NCI-H226 (cell line): ENCODE results near the gene HOATZ.
A peak's percentile ranks its signal among the peaks of the same experiment; 100 is the strongest.

Experiments used
- DNase-seq: peaks from one replicate; pipeline ENCODE4 v3.0.0-alpha.2; 2015

HOATZ gene

DNA sequence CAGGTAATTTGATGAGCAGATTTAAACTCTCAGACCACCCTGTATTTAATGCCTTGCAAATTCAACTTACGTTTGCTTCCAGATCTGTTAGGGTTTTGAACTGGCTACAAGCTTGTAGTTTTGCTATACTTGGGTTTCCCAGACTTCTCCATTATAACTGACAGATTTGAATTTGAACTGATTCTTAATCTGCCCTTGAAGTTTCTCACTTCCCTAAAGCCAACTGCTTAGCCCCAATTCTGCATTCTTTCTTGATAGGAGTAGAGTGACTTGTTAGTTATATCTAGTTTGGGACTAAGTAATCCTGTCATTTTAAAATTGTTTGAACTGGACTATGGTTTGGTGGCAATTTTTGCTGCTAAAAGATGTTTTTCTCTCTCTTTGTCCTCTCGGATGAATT is 35.7 kb downstream of the HOATZ start:
- DNase-seq, result no peak

DNA sequence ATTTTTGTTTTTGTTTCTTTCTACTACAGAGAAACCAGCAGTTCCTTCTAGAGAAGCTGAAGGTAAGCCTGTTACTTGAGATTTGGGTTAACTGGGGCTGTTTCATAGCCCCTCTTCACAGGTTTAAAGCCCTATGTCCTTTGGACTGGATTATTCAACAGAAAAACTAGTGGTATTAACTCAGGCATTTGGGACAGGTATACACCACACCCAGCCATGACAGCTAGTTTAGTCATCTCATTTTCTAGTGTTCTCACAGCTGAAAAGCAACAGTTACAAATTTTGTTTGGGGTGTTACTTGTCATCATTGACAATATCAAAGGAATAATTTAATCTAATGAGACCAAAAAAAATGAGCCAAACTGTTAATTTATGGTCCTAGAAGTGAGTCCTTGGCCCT is 40.0 kb downstream of the HOATZ start:
- no peak for DNase-seq

DNA sequence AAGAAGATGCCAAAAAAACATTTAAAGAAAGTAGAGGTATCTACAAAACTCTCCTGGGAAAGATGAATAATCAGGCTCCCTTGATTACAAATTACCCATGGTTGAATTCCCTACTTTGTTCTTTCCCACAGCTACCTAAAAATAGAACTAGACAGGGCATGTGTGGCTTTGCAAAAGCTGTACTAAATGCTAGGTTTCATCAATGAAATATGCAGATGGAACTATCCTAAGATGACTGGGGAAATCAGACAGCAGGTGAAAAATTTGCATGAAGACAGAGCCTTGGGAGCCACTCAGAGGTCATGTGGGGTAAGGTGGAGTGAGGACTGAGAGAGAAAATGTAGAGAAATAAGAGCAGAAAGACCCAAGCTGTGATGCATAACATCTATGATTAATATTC is 40.7 kb downstream of the HOATZ start:
- DNase-seq, result no peak

GRCh38 chr11:111557425-111558111 is 43.0 kb downstream of the HOATZ start:
- peak; percentile 96 for DNase-seq

DNA sequence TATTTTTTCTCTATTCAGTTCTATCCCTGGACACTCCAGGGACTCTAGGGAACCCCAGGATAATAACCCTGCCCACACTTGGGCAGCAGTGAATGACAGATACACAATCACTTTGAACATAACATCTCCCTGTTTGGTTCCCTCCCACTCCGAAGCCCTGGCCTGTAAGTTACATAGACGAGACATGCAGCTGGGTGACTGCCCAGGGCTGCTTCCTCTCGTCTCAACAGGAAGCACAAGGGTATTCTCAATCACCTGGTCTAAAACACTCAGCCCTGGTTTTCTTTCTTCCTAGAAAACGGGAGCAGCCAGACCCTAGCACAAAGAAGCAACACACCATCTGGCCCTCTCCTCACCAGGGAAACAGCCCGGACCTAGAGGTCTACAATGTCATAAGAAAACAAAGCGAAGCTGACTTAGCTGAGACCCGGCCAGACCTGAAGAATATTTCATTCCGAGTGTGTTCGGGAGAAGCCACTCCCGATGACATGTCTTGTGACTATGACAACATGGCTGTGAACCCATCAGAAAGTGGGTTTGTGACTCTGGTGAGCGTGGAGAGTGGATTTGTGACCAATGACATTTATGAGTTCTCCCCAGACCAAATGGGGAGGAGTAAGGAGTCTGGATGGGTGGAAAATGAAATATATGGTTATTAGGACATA is 45.4 kb downstream of the HOATZ start:
- DNase-seq, result peak; percentile 17

GRCh38 chr11:111560800-111561199 is 46.2 kb downstream of the HOATZ start:
- DNase-seq, result no peak

- DNase-seq, result no peak
Measured at GRCh38 chr11:111561306-111561705, 46.7 kb downstream of the HOATZ start.

GRCh38 chr11:111561791-111562325 is 47.3 kb downstream of the HOATZ start:
- peak; percentile 80 for DNase-seq

- no peak for DNase-seq
Measured at GRCh38 chr11:111562692-111563389, 48.3 kb downstream of the HOATZ start.

GRCh38 chr11:111565114-111565720 is 50.6 kb downstream of the HOATZ start:
- DNase-seq, result peak; percentile 43

DNA sequence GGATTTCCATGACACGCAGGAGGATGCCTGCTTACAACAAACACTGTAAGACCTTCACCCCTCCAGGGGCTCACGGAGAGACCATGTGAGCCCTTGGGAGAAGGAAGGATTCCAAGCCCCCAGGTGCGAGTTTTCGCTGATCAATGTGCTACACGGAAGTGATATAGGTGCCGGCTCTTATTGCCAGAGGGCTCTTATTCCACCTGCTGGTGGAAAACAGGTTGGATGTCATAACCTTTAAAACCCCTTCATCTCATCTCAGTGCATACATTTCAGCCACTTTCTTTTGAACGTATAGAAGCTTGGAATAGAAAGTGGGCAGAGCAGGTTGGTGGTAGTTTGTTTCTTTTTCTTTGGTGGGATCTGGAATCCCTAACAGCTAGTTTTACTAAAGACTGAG is 51.7 kb downstream of the HOATZ start:
- no peak for DNase-seq

DNA sequence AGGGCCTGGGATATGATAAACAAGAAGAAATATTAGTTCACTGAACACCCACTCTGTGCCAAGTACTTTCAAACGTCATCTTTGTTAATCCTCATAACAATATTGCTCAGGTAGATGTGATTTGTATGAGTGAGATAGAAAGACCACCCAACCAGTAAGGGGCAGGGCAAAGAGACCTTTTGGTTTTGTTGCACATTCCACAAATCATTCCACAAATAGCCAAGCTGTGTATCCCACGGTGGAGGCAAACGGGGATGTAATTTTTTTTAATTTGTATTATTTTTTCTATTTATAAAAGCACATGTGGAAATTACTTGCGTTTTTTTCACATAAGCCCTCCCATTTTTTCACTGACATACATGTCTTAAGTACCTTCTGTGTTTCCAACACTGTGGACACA is 54.9 kb downstream of the HOATZ start:
- DNase-seq, result no peak

GRCh38 chr11:111570796-111571195 is 56.2 kb downstream of the HOATZ start:
- DNase-seq, result peak; percentile 29

- DNase-seq, result no peak
Measured at GRCh38 chr11:111571829-111572501, 57.4 kb downstream of the HOATZ start.

DNA sequence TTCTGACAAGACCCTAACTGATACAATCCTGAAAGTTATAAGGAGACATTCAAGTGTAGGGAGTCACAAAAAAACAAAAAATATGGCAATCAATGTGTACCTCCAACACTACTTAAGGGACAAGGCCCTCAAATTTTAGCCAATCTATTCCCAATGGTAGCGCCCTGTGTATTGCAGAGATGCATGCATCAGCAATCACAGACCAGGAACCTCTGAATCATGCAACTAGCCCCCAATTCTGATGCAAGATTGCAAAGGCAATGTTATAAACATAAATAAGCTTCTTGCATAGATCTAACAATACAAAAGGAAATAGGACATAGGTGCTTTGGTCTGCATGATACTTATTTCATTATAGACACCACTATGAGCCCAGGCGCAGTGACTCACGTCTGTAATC is 58.0 kb downstream of the HOATZ start:
- DNase-seq, result no peak

DNA sequence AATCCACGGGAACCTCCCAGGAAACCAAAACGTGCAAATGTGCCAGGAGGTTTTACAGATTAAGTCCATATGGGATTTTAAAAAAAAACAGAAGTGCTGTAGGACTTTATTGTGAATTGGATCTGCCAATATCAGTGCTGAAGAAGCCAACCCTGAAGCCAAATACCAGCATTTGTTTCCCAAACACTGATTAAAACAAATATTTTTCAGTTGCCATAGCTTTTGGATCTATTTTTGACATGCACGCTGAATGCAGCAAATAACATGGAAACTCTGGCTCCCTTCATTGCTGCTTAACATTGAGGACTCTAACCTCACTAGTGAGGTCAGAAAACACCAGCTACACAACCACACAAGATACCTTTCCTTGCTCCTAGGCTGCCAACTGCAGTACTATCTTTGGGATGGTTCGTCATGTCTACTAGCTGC is 59.3 kb downstream of the HOATZ start:
- DNase-seq, result no peak

DNA sequence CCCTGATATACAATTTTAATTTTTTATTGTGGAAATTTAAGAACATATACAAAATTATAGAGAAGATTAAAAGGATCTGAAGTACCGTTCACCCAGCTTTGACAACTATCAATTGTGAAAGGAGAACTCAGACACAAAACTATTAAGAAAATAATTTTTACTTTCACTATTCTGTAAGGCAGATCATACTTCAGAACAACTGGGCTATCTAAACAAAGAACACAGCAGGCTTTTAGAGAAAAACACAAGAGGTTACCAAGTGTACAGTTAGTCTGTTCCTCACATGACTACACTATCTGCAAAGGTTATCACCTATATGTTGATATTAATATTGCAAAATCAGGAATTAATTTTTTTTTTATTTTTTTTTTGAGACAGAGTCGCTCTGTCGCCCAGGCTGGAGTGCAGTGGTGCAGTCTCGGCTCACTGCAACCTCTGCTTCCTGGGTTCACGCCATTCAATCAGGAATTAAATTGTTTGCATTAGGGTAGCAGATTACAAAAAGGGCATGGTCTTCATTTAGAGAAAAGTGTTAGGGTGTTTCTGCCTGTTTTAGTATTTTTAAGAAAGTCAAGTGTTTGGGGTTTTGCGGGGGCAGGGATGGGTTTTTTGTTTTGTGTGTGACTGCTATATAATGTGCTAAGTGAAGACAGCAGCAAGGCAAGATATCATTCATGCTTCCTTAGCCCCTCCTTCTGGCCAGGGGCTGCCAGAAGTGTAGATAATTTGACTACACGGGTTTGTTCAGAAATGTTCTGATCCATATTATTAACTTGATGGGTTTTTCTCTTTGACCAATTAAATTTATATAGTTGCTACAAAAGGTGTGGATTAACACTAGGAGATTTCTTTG is 60.0 kb downstream of the HOATZ start:
- no peak for DNase-seq

- DNase-seq, result no peak
Measured at GRCh38 chr11:111575740-111576139, 61.2 kb downstream of the HOATZ start.

- DNase-seq, result no peak
Measured at GRCh38 chr11:111577821-111578220, 63.2 kb downstream of the HOATZ start.

- DNase-seq, result no peak
Measured at GRCh38 chr11:111581341-111581740, 66.8 kb downstream of the HOATZ start.

DNA sequence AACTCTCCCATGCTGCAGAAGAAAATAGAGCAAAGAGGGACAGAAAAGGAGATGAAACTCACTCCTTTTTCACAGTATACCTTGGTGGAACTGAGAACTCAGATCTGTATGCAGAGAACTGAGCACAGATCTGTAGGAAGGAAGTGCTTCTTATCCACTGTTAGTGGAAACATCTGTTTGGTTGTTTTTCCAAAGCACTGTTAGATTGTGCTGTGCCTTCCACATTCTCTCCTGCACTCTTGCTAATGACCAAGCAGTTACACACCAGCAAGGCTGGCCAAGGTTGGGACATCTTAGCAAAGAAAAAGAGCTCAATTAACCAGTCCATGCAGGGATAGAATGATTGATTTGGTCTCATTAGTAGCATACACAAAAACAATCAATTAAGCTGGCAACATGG is 67.6 kb downstream of the HOATZ start:
- DNase-seq, result no peak

- no peak for DNase-seq
Measured at GRCh38 chr11:111582881-111583280, 68.3 kb downstream of the HOATZ start.
